Measurements from ENCODE around the gene GFOD1. TPM values are rescaled to one million over a fixed set of nuclear protein-coding genes. Genes with fewer than 3 reads are reported as not detected.

GFOD1 gene
- polyA plus RNA-seq, 4 donors: 1.6 to 2.5 (median 1.8) TPM

DNA sequence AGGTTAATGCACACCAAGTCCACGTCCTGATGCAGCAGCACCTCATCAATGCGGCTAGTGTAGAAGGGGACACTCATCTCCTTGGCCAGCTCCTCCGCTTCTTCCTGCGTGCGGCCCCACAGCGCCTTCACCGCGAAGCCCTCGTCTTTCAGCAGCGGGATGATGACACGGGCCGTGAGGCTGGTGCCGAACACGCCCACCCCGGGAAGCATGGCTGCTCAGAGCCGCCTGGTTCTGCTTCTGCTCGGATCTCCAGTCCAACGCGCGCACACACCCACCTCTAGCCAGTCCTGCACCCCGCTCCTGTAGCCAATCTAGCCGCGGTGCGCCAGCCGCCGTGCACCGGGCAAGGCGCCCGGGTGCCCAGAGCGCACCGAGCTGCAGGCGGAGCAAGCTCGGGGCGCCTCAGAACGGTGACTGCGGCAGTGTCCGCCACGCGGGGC is 700 bp downstream of the GFOD1 start:
- no peak for DNase-seq (ENCODE audit: low read depth in 4 of 4, low spot score in 3 of 4)

DNA sequence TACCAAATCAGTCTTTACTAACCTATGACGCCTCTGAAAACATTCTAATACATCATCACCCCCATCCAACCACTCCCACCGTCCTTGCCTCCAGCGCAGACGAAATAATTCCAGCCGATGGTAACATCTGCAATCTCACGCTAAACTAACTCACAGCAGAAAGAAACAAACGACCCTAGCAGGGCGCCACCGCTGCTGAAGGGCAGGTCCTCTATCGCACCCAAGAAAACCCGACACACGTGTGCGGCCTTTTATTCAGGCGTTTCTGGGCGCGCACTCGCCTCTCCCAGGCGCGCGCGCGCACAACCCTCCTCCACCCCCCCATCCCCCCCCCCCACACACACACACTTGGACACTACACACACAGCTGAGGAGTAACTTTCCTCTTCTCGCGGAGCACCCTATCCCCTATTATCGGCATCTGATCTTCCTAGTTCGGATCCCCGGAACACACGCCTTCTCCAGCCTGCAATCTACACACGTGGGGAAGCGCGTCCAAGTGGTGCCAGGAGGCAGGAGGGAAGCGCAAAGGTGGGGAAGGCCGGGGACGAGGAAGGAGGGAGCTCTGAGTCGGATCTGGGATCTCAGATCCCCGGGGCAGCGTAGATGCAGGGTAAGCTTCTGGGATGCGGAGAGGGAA is 1.4 kb downstream of the GFOD1 start:
- no peak for DNase-seq (ENCODE audit: low read depth in 4 of 4, low spot score in 3 of 4)

DNA sequence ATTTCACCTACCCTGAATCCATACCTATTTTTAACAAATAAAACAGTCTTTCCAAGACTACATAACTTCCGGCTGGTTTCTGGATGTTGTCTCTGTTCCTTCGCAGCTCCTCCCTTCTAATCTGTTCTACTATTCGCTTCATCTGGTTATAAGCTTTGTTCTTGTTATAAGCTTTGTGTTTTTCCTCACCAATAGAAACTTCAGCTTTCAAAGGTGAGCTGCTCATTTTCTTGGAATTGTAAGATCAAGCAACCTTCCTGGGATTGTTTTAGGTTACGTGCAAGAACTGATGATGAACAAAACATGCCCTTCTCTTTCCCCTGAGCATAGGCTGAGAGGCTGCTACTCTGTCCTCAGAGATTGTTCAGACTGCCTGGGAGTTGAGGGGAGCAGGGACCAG is 2.1 kb downstream of the GFOD1 start:
- DNase-seq (ENCODE audit: low read depth in 4 of 4, low spot score in 3 of 4): no peak

GRCh38 chr6:13484827-13485226 is 2.6 kb downstream of the GFOD1 start:
- no peak for DNase-seq (ENCODE audit: low read depth in 4 of 4, low spot score in 3 of 4)

GRCh38 chr6:13484138-13484708 is 3.2 kb downstream of the GFOD1 start:
- DNase-seq (ENCODE audit: low read depth in 4 of 4, low spot score in 3 of 4): no peak

GRCh38 chr6:13480631-13481501 is 6.5 kb downstream of the GFOD1 start:
- DNase-seq (ENCODE audit: low read depth in 4 of 4, low spot score in 3 of 4): no peak

DNA sequence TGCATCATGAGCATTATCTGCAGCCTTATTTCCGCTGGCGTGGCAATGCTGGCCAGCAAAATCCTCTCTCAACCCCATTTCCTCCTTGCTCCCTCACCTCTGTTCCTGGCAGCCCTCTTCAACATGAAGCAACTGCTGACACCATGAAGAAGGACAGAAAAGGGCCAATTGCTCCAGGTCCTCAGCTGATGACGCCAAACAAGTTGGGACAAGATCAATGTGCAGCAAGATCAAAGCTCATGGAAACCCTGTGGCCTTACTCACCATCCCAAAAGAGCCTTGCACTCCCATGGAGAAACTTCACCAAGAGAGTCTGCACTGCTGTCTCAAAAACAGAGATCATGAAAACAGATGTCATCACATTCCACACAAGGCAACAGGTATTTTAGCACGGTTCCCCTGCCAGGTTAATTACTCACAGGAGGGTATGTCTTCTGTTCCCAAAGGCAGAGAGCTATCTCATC is 7.4 kb downstream of the GFOD1 start:
- no peak for DNase-seq (ENCODE audit: low read depth in 4 of 4, low spot score in 3 of 4)

DNA sequence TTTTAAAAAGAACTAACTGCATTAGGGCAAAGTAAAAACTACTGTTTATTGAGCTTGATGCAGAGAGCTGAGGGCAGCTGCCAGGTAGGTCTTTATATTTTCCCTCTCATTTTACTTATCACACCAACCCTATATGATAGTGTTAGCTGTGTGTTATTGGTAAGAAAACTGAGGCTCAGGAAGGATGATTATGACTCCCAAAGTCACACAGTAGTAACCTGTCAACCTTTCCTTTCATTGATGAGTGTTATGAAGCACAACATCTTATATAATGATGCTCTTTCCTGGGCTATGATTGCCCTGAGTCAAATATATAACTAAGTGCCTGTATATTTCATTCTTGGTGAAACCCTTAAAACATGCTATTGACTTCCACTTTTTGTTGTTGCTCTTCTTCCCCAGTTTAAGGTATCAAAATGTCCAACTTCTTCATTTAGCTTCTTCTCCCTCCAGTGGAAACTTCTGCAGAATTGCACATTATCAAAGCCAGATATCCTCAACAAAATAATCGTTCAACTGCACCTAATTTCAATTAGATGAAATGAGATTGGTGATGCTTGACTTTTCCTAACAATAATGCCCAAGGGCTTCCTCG is 8.1 kb downstream of the GFOD1 start:
- DNase-seq (ENCODE audit: low read depth in 4 of 4, low spot score in 3 of 4): no peak

GRCh38 chr6:13478525-13478966 is 8.9 kb downstream of the GFOD1 start:
- DNase-seq (ENCODE audit: low read depth in 4 of 4, low spot score in 3 of 4): no peak

- no peak for DNase-seq (ENCODE audit: low read depth in 4 of 4, low spot score in 3 of 4)
Measured at GRCh38 chr6:13474787-13475186, 12.6 kb downstream of the GFOD1 start.

DNA sequence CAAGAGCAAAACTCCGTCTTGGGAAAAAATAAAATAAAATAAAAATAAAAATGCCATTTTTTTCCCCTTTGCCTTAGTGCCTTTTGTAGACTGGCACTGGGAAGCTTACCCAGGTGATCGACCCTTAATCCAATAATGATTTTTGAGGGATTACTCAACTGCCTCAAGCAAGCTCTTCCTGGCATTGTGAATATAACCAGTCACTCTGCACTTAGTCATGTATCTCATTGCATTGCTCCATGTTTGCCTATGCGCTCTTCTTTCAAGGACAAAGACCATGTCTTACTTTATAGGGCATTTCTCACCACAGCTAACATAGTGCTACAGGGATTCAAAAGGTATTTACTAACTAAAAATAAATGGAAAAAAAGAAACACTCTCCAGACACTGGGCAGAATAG is 13.0 kb downstream of the GFOD1 start:
- DNase-seq (ENCODE audit: low read depth in 4 of 4, low spot score in 3 of 4): no peak

DNA sequence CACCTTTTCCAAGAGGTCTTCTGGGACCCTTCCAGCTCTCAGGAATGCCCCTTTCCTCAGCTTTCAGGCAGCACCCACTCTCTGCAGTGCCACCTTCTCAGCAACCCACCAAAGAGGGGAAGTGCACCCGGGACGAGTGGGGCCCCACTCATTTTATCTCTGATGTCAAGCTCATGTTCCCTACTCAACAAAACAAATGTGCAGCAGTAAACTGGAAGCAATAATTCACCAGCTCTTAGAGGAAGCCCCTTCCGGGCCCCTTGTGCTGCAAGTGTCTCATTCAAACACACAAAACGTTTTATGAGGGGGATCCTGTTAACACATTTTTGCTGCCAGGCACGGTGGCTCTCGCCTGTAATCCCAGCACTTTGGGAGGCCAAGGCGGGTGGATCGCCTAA is 13.6 kb downstream of the GFOD1 start:
- DNase-seq (ENCODE audit: low read depth in 4 of 4, low spot score in 3 of 4): no peak

- DNase-seq (ENCODE audit: low read depth in 4 of 4, low spot score in 3 of 4): no peak
Measured at GRCh38 chr6:13472976-13473767, 14.2 kb downstream of the GFOD1 start.

DNA sequence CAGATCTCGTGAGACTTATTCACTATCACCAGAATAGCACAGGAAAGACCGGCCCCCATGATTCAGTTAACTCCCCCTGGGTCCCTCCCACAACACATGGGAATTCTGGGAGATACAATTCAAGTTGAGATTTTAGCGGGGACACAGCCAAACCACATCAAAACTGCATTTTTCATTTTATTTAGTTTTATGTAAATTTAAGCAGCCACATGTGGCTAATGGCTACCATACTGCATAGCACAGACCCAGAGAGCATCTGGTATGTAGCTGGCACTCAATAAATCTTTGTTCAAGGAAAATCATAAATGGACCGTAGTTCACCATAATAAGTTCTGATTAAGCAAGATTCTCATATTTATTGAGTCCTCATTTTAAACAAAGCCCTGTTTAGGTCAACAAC is 15.3 kb downstream of the GFOD1 start:
- DNase-seq (ENCODE audit: low read depth in 4 of 4, low spot score in 3 of 4): no peak

DNA sequence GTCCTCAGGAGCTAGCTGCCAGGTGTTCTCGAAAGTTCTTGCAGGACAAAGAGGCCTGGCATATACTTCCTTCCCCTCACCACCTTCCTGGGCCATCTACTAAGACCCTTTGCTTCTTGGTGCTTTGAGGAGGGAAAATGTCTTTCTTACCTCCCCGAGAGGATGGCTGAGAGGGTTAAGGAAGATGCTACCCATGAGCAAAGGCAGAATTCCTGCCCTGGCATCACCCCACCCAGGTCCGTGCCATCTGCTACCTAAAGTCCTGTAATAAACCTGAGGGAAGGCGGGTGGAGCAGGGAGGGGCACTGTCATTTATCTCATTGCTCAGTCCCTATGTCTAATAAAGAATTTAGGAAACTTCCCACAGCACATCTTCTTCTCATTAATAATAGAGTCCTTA is 16.2 kb downstream of the GFOD1 start:
- no peak for DNase-seq (ENCODE audit: low read depth in 4 of 4, low spot score in 3 of 4)

- DNase-seq (ENCODE audit: low read depth in 4 of 4, low spot score in 3 of 4): no peak
Measured at GRCh38 chr6:13470238-13471140, 16.9 kb downstream of the GFOD1 start.

GRCh38 chr6:13469693-13470092 is 17.7 kb downstream of the GFOD1 start:
- no peak for DNase-seq (ENCODE audit: low read depth in 4 of 4, low spot score in 3 of 4)

DNA sequence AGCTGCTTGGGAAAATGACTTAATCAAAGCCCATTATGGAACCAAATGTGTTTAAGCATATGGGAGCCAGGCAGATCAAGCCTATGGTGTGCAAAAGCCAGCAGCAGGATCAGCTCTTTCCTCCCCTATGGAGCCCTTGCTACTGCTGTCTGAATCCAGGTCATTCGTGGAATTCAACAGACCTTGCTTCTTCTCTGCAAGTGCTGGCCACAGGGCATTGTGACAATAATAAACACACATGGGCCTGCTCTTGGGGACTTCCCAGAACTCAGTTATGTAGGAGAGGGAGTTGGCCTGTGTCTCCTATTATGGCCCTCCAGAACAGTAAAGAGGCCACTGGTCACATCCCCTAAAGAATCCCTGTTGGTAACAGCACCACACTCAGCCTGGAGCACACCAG is 18.6 kb downstream of the GFOD1 start:
- DNase-seq (ENCODE audit: low read depth in 4 of 4, low spot score in 3 of 4): no peak

GRCh38 chr6:13467216-13467600 is 20.2 kb downstream of the GFOD1 start:
- DNase-seq (ENCODE audit: low read depth in 4 of 4, low spot score in 3 of 4): no peak
